Smooth muscle cell (in vitro differentiated cells): ENCODE data around the gene NEDD4L. TPM values are rescaled to one million over a fixed set of nuclear protein-coding genes. Genes with fewer than 3 reads are reported as not detected.

ENCODE experiments used
- DNase-seq: peaks from one replicate; lab custom pipeline; 2025; ENCODE audit not compliant: unreplicated experiment; lab: John Stamatoyannopoulos, UW
- H2AFZ ChIP-seq: fragments of 200-600 bp; sonication (generic); 2 replicates; pipeline ENCODE4 v1.6.0; 2016; ENCODE audit warnings: antibody characterized with exemption, low read depth, mild to moderate bottlenecking
- H3F3A ChIP-seq: fragments of 200-600 bp; sonication (generic); 2 replicates; pipeline ENCODE4 v1.6.0; 2017; ENCODE audit warnings: antibody characterized with exemption, low read depth
- H3K27ac ChIP-seq: fragments of 200-600 bp; sonication (generic); 2 replicates; pipeline ENCODE4 v1.5.1; 2016; ENCODE audit warnings: low read depth, mild to moderate bottlenecking
- H3K27me3 ChIP-seq: fragments of 200-600 bp; sonication (generic); 2 replicates; pipeline ENCODE4 v1.6.1; 2016; ENCODE audit warnings: low read depth, mild to moderate bottlenecking
- H3K36me3 ChIP-seq: fragments of 200-600 bp; sonication (generic); 2 replicates; pipeline ENCODE4 v1.5.1; 2016; ENCODE audit warnings: low read depth
- H3K4me1 ChIP-seq: fragments of 200-600 bp; sonication (generic); 2 replicates; pipeline ENCODE4 v1.5.1; 2016; ENCODE audit warnings: low read depth
- H3K4me2 ChIP-seq: fragments of 200-600 bp; sonication (generic); 2 replicates; pipeline ENCODE4 v1.6.0; 2016; ENCODE audit warnings: mild to moderate bottlenecking
- H3K4me3 ChIP-seq: fragments of 200-600 bp; sonication (generic); 2 replicates; pipeline ENCODE4 v1.5.1; 2016; ENCODE audit warnings: mild to moderate bottlenecking
- H3K79me2 ChIP-seq: fragments of 200-600 bp; sonication (generic); 2 replicates; pipeline ENCODE4 v1.6.0; 2016; ENCODE audit warnings: low read depth, mild to moderate bottlenecking
- H3K9ac ChIP-seq: fragments of 200-600 bp; sonication (generic); 2 replicates; pipeline ENCODE4 v1.6.0; 2016; ENCODE audit warnings: low read depth
- H3K9me3 ChIP-seq: fragments of 200-600 bp; sonication (generic); replicated peaks from 2 replicates; pipeline ENCODE4 v1.5.1; 2016; ENCODE audit warnings: low read depth
- H4K20me1 ChIP-seq: fragments of 200-600 bp; sonication (generic); 2 replicates; pipeline ENCODE4 v1.6.0; 2016; ENCODE audit warnings: low read depth
- CTCF ChIP-seq: fragments of 200-600 bp; sonication (generic); IDR thresholded peaks from 2 replicates; pipeline ENCODE4 v1.5.1; 2017; ENCODE audit warnings: borderline replicate concordance, mild to moderate bottlenecking, antibody characterized with exemption; ENCODE audit not compliant: insufficient read depth, poor library complexity, severe bottlenecking
- WGBS: methylation state at CpG from one replicate; pipeline ENCODE4 v1.1.7; 2016; ENCODE audit warnings: low lambda C conversion rate; 5-methylcytosine and 5-hydroxymethylcytosine counted together
- polyA plus RNA-seq: library from polyadenylated mRNA; unstranded; fragments of >200 nt; fragmentation: Nextera tagmentation; extraction: Ambion mirVana; gene quantifications from 2 replicates; pipeline ENCODE4 v1.2.1, GENCODE V29; 2016
- total RNA-seq: library from RNA; depleted of rRNA; stranded (reverse); fragments of >200 nt; gene quantifications from 2 replicates; pipeline ENCODE4 v1.2.3, GENCODE V29; 2014

NEDD4L gene
- total and polyA plus RNA-seq, 2 experiments from 2014 or later, result 8.7 to 41.3 TPM

GRCh38 chr18:58315739-58316215 is 271.8 kb downstream of the NEDD4L start:
- peaks cover 12% of the 10 kb centered on the region for H3K4me1 ChIP-seq
- no peak overlapping the region for H3K4me2 ChIP-seq
- no peak for DNase-seq
- H3K9me3 ChIP-seq, result no peaks in the 10 kb centered on the region
- WGBS, result 69% methylated on average over 15 of the region's 15 CpGs
- H3K4me3 ChIP-seq, result no peak overlapping the region
- H4K20me1 ChIP-seq, result no peaks in the 10 kb centered on the region
- no peak overlapping the region for H3K9ac ChIP-seq
- no peak for TF ChIP-seq CTCF
- H3F3A ChIP-seq, result peaks cover 15% of the 10 kb centered on the region
- H3K79me2 ChIP-seq, result no peaks in the 10 kb centered on the region
- no peaks in the 10 kb centered on the region for H3K27me3 ChIP-seq
- H3K36me3 ChIP-seq, result no peaks in the 10 kb centered on the region
- peak overlapping the region; percentile 83 for H3K27ac ChIP-seq
- no peak overlapping the region for H2AFZ ChIP-seq

GRCh38 chr18:58316396-58317342 is 272.6 kb downstream of the NEDD4L start:
- no peak overlapping the region for H3K9ac ChIP-seq
- H2AFZ ChIP-seq, result no peak overlapping the region
- TF ChIP-seq CTCF, result no peak
- no peak overlapping the region for H3K27ac ChIP-seq
- 77% methylated on average over 16 of the region's 16 CpGs for WGBS
- peaks cover 12% of the 10 kb centered on the region for H3K4me1 ChIP-seq
- H3K4me3 ChIP-seq, result no peak overlapping the region
- H3K79me2 ChIP-seq, result no peaks in the 10 kb centered on the region
- H4K20me1 ChIP-seq, result no peaks in the 10 kb centered on the region
- no peak overlapping the region for H3K4me2 ChIP-seq
- DNase-seq, result no peak
- no peaks in the 10 kb centered on the region for H3K27me3 ChIP-seq
- H3K9me3 ChIP-seq, result no peaks in the 10 kb centered on the region
- H3K36me3 ChIP-seq, result no peaks in the 10 kb centered on the region
- H3F3A ChIP-seq, result peaks cover 10% of the 10 kb centered on the region

- TF ChIP-seq CTCF, result no peak
- Histone ChIP-seq H3K79me2 (no peaks in the 10 kb centered on the region), H3K27ac (no peak overlapping the region), H3F3A (peaks cover 7% of the 10 kb centered on the region), H3K4me3 (no peak overlapping the region), H3K4me1 (peaks cover 9% of the 10 kb centered on the region), H3K27me3 (no peaks in the 10 kb centered on the region), H3K36me3 (no peaks in the 10 kb centered on the region), H2AFZ (no peak overlapping the region), H3K9ac (no peak overlapping the region), H4K20me1 (no peaks in the 10 kb centered on the region), H3K4me2 (no peak overlapping the region), H3K9me3 (no peaks in the 10 kb centered on the region)
- DNase-seq, result no peak
- WGBS, result 98% methylated on average over 2 of the region's 2 CpGs
Measured at GRCh38 chr18:58319719-58320118, 275.7 kb downstream of the NEDD4L start.
